GM12874 (cell line): Measurements from ENCODE around the gene PYGB.

ENCODE experiments used
- CTCF ChIP-seq: IDR thresholded peaks from 2 replicates; pipeline ENCODE4 v1.5.1; 2011; ENCODE audit warnings: low read depth, mild to moderate bottlenecking, control low read depth, low read length, moderate library complexity; ENCODE audit not compliant: insufficient read depth

The PYGB gene

GRCh38 chr20:25237610-25238318, 10.1 kb upstream of the PYGB start:
- TF ChIP-seq CTCF: no peak

- no peak for TF ChIP-seq CTCF
Observed at GRCh38 chr20:25238319-25239037, 9.4 kb upstream of the PYGB start.

- no peak for TF ChIP-seq CTCF
Observed at GRCh38 chr20:25239387-25240370, 8.2 kb upstream of the PYGB start.

GRCh38 chr20:25242231-25242630, 5.7 kb upstream of the PYGB start:
- TF ChIP-seq CTCF: no peak

- TF ChIP-seq CTCF: no peak
Observed at GRCh38 chr20:25243416-25243979, 4.4 kb upstream of the PYGB start.

- TF ChIP-seq CTCF: no peak
Observed at GRCh38 chr20:25244976-25245375, 2.9 kb upstream of the PYGB start.
